Fibroblast of peridontal ligament (primary cell): Measurements from ENCODE around the gene PPP2R5B.

Experiments
- DNase-seq: peaks from one replicate; pipeline ENCODE4 v3.0.0-alpha.2; 2010; ENCODE audit errors: extremely low read depth

The PPP2R5B gene

GRCh38 chr11:64923944-64924909, at the start of gene PPP2R5B:
Gene PPP2R5B, plus strand, starts transcription at chr11:64924689. Its CDS starts 1,046 bp downstream, at chr11:64925735.
- DNase-seq = peak; percentile 90

GRCh38 chr11:64875369-64876228, 48.9 kb upstream of the PPP2R5B start:
- DNase-seq = no peak

DNA sequence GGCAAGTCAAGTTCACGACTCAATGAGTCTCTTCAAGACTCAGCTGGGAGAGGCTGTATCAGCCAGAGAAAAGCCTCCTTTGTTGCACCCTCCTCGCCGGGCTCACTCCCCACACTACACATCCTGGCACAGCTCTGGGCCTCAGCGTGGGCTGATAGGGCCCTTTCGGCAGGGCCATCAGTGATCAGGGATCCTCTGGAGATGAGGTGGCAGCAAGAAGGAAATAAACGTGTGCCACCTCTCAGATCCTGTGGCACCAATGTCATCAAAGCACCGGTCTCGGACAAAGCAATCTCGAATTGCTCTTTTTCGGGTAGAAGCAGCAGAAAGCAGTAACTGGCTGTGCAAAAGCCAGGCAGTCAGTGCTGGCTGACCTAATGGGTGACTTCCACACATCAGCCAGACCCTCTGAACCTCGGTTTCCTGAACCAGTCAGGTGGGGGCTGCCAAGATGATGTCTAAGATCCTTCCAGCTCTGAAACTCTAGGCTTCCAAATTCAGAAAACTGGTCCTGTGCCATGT, 48.2 kb upstream of the PPP2R5B start:
- no peak for DNase-seq

DNA sequence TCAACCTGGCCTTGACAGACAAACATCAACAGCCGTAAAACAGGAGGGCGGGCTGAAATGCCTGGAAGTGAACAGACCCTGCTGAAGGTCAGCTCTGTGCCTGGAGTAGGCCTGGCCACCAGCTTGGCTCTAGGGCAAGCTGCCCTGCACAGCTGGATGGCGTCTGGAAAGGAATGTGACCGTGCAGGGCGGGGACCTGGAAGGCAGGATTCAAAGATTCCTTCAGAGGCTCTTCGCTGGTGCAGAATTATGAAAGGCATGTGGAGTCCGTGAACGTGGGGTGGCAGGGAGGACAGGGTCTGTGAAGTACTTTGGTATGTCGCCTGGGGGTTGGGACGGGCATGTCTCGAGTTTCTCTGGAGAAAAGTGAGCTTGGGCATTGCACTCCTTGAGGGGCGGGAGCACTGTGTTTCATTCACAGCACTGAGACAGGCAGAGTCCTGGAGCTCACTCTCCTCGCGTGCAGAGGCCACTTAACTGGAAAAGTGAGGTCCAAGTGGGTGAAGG, 47.6 kb upstream of the PPP2R5B start:
- DNase-seq = peak; percentile 45

DNA sequence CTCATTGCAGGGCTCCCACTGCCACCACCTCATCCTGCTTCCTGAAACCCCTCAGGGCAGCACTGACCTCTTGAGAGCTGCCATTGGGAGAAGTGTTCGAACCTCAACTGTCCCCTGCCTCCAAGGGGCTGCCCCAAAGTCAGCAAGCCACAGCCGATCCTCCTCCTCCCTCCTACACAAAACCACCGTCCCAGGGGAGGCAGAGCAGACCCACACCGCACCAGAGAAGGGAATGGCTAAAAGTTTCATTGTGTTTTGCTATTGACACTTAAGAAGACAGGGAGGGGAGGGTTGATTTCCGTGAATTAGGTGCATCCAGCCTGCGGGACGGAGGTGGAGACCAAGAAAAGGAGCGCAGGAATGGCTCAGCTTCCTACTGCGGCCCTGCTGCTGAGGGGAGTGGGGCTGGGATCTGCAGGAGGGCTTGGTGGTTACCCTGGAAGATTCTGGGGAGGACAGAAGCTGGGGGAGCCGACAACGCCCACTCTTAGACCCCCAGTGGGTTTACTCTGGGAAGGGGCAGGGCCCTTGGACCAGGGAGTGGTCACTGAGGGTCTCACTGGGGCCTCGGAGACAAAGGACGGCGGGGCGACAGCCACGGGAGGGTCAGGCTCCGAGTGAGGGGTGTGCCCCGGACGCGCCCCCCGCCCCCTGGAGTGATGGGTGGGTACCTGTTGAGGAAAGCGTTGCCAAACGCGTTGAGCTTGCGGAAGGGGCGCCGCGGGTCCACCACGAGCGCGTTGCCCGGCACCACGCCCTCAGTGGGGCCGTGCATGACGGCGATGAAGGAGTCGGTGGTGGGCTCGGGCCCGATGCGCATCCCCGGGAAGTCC, 46.9 kb upstream of the PPP2R5B start:
- DNase-seq = no peak

DNA sequence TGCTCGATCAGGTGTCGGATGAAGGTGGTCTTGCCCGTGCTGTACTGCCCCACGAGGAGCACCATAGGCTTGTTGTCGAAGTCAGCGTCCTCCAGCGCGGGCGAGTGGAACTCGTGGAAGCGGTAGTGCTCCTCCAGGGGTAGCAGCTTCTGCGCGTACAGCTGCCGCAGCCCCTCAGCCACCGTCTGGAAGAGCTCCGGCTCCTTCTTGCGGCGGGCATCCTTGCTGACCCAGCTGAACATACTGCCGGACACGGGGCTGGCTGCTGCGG, 46.3 kb upstream of the PPP2R5B start:
- no peak for DNase-seq

DNA sequence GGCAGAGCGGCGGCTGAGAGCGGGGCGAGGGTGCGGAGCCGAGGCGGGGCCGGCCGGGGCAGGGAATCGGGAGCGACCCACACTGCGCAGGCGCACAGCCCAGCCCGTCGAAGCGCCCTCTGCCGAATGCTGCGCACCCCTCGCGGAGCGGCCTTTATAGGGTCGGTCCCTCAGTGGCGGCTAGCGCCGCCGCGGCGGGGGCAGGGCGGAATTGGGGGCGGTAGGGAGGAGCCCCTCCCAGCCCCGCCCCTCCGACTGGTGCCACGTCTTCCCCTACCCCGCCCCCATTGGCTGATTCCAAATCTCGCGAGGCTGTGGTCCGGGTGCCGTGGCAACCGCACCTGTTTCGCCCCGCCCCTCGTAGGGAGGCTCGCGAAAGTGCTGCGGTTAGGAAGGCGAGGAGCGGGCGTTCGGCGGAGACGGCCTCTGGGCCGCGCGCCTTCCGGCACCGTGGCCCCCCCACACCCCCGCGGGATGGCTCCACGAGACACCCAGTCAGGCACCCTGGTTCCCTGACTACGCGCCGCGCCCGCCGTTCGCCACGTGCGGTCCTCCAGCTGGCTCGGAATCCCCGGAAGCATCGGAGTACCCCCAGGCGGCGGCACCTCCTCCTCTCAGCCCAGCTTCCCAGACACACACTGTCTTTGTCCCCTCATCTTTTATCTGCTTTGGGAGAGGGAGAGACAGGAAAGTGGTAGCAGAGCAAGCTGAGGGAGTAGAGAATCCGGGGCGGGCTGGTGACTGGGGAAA, 45.8 kb upstream of the PPP2R5B start, which contains the start of gene EHD1:
Gene EHD1, minus strand, starts transcription at position 128 of the 750 bp plus-strand sequence. CDS start 157 bp downstream, outside the sequence.
- DNase-seq = peak; percentile 95

GRCh38 chr11:64879244-64879900, 45.1 kb upstream of the PPP2R5B start:
- no peak for DNase-seq

DNA sequence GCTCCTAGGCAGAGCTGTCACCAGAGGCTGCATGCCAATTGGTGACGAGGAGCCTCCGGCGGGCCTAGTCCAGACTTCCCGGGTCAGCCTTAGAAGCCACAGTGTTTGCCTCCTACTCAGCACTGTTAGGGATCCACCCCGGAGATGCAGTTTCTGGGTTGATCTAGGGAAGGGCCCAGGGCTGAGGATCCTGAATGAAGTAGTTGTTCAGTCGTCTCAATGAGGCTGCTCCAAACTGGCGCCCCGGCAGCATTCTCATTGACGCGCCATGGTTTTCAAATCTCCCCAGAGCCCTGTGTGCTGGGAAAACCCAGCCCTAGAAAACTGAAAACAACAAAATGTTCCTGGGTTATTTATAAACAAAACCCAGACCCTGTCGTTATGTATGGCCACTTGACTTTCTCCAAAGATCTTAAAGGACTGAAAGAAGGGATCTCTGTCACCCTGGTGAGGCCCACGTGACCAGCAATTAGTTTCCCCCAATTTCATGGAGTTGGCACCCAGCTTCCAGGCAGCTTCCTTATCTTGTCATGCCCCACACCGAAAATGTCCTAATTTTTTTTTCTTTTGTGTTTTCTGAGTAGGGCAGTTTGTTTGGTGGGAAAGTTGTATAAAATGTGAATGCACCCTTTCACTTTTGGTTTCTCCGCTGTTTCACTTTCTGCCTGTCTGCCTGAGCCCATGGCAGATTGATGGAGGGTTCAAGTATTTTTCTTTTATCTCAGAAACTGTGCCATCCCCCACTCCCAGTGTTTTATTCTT, 44.1 kb upstream of the PPP2R5B start:
- DNase-seq = peak; percentile 49

- no peak for DNase-seq
Observed at GRCh38 chr11:64881476-64881875, 43.0 kb upstream of the PPP2R5B start.

- DNase-seq = no peak
Observed at GRCh38 chr11:64882243-64882642, 42.2 kb upstream of the PPP2R5B start.

DNA sequence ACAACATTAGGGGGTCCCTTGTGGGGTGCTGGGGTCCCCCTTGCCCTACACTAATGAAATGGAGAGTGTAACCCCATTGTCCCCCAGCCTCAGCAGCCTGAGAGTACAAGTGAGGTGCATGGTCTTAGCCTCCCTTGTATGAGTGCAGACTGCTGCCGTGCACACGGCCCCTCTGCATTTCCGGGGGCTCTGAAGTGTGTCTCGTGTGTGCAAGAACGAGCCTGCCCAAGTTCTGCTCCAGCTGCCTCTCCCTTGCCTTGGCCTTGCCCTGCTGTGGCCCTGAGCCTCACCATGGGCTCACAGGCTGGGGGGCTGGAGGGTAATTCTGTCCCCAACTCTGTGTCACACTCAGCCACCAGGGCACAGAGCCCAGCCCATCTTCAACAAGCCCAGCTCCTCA, 40.9 kb upstream of the PPP2R5B start:
- DNase-seq = no peak

DNA sequence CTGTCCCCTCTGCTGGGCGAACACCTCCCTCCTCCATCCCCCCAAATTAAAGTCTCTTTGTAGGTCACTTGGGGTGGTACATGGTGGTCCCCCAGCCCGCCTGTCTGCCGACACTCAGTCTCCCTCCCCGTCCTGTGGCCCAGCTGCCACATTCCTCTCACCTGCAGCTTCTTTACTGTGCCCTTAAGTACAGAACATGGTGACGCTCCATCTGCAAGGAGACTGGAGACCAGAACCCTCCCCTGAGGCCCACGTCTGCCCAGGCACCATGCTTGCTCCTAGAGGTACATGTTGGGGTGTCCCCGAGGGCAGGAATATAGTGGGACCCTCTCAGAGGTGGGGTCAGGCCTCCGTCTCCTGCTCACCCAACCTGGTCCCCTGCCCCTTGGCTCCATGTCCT, 40.5 kb upstream of the PPP2R5B start:
- DNase-seq = no peak

GRCh38 chr11:64885367-64886286, 38.9 kb upstream of the PPP2R5B start:
- DNase-seq = peak; percentile 73

GRCh38 chr11:64887234-64887756, 37.2 kb upstream of the PPP2R5B start:
- no peak for DNase-seq

GRCh38 chr11:64887757-64888405, 36.6 kb upstream of the PPP2R5B start:
- peak; percentile 39 for DNase-seq

GRCh38 chr11:64888406-64888728, 36.1 kb upstream of the PPP2R5B start:
- DNase-seq = no peak
